Smooth muscle cell (in vitro differentiated cells): ENCODE measurements around the gene RTN4RL2. TPM values are rescaled to one million over a fixed set of nuclear protein-coding genes. Genes with fewer than 3 reads are reported as not detected.
A peak's percentile ranks its signal among the peaks of the same experiment; 100 is the strongest.

Source experiments
- DNase-seq: peaks from one replicate; lab custom pipeline; 2025; ENCODE audit not compliant: unreplicated experiment; lab: John Stamatoyannopoulos, UW
- H2AFZ ChIP-seq: fragments of 200-600 bp; sonication (generic); 2 replicates; pipeline ENCODE4 v1.6.0; 2016; ENCODE audit warnings: antibody characterized with exemption, low read depth, mild to moderate bottlenecking
- H3F3A ChIP-seq: fragments of 200-600 bp; sonication (generic); 2 replicates; pipeline ENCODE4 v1.6.0; 2017; ENCODE audit warnings: antibody characterized with exemption, low read depth
- H3K27ac ChIP-seq: fragments of 200-600 bp; sonication (generic); 2 replicates; pipeline ENCODE4 v1.5.1; 2016; ENCODE audit warnings: low read depth, mild to moderate bottlenecking
- H3K27me3 ChIP-seq: fragments of 200-600 bp; sonication (generic); 2 replicates; pipeline ENCODE4 v1.6.1; 2016; ENCODE audit warnings: low read depth, mild to moderate bottlenecking
- H3K36me3 ChIP-seq: fragments of 200-600 bp; sonication (generic); 2 replicates; pipeline ENCODE4 v1.5.1; 2016; ENCODE audit warnings: low read depth
- H3K4me1 ChIP-seq: fragments of 200-600 bp; sonication (generic); 2 replicates; pipeline ENCODE4 v1.5.1; 2016; ENCODE audit warnings: low read depth
- H3K4me2 ChIP-seq: fragments of 200-600 bp; sonication (generic); 2 replicates; pipeline ENCODE4 v1.6.0; 2016; ENCODE audit warnings: mild to moderate bottlenecking
- H3K4me3 ChIP-seq: fragments of 200-600 bp; sonication (generic); 2 replicates; pipeline ENCODE4 v1.5.1; 2016; ENCODE audit warnings: mild to moderate bottlenecking
- H3K79me2 ChIP-seq: fragments of 200-600 bp; sonication (generic); 2 replicates; pipeline ENCODE4 v1.6.0; 2016; ENCODE audit warnings: low read depth, mild to moderate bottlenecking
- H3K9ac ChIP-seq: fragments of 200-600 bp; sonication (generic); 2 replicates; pipeline ENCODE4 v1.6.0; 2016; ENCODE audit warnings: low read depth
- H3K9me3 ChIP-seq: fragments of 200-600 bp; sonication (generic); replicated peaks from 2 replicates; pipeline ENCODE4 v1.5.1; 2016; ENCODE audit warnings: low read depth
- H4K20me1 ChIP-seq: fragments of 200-600 bp; sonication (generic); 2 replicates; pipeline ENCODE4 v1.6.0; 2016; ENCODE audit warnings: low read depth
- WGBS: methylation state at CpG from one replicate; pipeline ENCODE4 v1.1.7; 2016; ENCODE audit warnings: low lambda C conversion rate; 5-methylcytosine and 5-hydroxymethylcytosine counted together
- polyA plus RNA-seq: library from polyadenylated mRNA; unstranded; fragments of >200 nt; fragmentation: Nextera tagmentation; extraction: Ambion mirVana; gene quantifications from 2 replicates; pipeline ENCODE4 v1.2.1, GENCODE V29; 2016
- total RNA-seq: library from RNA; depleted of rRNA; stranded (reverse); fragments of >200 nt; gene quantifications from 2 replicates; pipeline ENCODE4 v1.2.3, GENCODE V29; 2014
- TF ChIP-seq, protein P1 (sequence below): fragments of 200-600 bp; sonication (generic); IDR thresholded peaks from 2 replicates; pipeline ENCODE4 v1.5.1; 2017; ENCODE audit warnings: borderline replicate concordance, mild to moderate bottlenecking, antibody characterized with exemption; ENCODE audit not compliant: insufficient read depth, poor library complexity, severe bottlenecking

The RTN4RL2 gene
- total and polyA plus RNA-seq, 2 experiments from 2014 or later = 0.34 TPM; not detected in 1

DNA sequence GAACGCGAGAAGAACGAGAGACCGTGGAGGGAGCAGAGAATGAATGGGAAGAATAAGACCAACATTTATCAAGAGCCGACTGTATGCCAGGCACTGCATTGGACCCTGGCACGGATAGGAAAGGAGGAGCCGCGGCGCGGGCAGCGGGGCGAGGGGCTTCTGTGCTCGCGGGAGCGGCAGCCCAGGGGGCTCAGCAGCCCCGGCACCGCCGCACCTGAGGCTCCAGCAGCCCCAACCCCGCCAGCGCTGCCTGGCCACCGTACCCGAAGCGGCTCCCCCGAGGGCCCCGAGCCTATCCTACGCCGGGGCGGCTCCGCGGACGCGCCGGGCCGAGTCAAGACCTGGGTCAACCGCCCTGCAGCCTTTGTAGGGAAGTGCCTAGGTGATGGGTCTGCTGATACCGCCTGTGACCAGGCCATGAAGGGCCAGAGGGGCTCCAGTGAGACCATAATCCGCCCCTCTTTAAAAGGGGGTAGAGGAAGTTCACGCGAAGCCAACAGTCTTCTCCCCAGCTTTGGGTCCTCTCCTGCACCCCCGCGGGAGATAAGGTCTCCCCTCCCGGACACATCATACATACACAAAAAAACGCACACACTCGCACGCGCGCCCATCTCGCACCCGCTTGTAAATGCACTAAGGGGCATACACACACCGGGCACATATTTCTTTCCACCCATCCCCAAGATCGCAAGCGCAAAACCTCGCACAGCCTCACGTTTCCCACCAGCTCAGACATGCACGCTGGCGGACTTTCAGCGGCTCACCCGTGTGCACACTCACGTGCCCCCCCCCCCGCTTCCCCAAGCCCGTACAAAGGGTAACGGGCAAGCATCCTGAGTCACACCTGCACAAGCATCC, 935 bp upstream of the RTN4RL2 start:
- no peak overlapping the region for H3K9ac ChIP-seq

DNA sequence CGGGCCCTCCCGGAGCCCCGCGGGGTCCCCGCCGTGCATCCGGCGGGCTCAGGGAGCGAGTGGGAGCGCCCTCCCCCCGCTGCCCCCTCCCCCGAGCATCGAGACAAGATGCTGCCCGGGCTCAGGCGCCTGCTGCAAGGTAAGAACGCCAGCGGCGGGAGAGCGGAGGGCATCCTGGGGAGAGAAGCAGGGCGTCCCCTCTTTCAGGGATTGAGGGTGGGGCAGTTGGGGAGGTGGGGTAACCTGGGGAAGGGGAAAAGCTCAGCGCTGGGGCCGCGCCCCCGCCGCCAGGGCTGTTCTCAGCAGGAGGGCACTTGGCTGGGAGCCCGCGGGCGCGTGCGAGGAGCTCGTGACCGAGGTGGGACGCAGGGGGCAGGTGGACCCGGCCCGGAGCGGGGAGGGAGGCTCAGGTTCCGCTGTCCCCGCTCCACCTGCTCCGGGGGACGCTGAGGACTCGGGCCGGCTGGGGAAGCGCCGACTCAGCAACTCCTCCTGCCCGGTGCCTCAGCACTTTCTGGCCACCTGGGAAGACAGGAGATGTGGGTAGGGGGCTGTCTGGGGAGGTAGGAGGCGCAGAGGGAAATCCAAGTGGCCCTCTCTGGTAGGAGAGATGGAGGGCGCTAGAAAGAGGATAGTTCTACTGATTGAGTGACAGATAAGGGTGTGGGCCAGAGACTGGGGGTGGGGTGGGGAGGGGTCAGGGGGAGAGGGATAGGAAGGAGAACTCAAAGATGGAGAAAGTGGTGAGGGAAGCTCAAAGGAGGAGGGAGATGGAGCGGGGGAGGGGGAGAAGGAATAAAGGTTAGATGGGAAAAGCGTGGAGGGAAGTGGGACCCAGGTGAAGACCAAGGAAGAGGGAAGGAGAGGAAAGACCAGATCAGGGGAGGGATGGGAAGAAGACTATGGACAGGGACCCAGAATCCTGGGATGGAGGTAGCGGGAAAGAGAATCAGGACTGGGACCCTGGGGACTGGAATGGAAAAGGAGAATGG, 726 bp downstream of the RTN4RL2 start:
- no peaks in the 10 kb centered on the region for H3K9me3 ChIP-seq
- peaks cover 85% of the 10 kb centered on the region for H3K27me3 ChIP-seq
- H3K36me3 ChIP-seq = no peaks in the 10 kb centered on the region
- H3K9ac ChIP-seq = no peak overlapping the region
- no peaks in the 10 kb centered on the region for H3K79me2 ChIP-seq
- no peaks in the 10 kb centered on the region for H3F3A ChIP-seq
- no peak overlapping the region for H2AFZ ChIP-seq
- no peaks in the 10 kb centered on the region for H4K20me1 ChIP-seq
- TF ChIP-seq, protein P1, sequence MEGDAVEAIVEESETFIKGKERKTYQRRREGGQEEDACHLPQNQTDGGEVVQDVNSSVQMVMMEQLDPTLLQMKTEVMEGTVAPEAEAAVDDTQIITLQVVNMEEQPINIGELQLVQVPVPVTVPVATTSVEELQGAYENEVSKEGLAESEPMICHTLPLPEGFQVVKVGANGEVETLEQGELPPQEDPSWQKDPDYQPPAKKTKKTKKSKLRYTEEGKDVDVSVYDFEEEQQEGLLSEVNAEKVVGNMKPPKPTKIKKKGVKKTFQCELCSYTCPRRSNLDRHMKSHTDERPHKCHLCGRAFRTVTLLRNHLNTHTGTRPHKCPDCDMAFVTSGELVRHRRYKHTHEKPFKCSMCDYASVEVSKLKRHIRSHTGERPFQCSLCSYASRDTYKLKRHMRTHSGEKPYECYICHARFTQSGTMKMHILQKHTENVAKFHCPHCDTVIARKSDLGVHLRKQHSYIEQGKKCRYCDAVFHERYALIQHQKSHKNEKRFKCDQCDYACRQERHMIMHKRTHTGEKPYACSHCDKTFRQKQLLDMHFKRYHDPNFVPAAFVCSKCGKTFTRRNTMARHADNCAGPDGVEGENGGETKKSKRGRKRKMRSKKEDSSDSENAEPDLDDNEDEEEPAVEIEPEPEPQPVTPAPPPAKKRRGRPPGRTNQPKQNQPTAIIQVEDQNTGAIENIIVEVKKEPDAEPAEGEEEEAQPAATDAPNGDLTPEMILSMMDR = no peak
- H3K27ac ChIP-seq = no peak overlapping the region
- peak overlapping the region; percentile 79 for H3K4me2 ChIP-seq
- H3K4me1 ChIP-seq = peaks cover 17% of the 10 kb centered on the region
- WGBS = 4% methylated on average over 35 of the region's 50 CpGs
- peak overlapping the region; percentile 33 for H3K4me3 ChIP-seq
- DNase-seq = no peak

More for the DNA sequence above, 935 bp upstream of the RTN4RL2 start:
- H3F3A ChIP-seq = no peaks in the 10 kb centered on the region
- H2AFZ ChIP-seq = no peak overlapping the region
- DNase-seq = no peak
- H3K4me1 ChIP-seq = peaks cover 17% of the 10 kb centered on the region
- no peaks in the 10 kb centered on the region for H3K9me3 ChIP-seq
- H3K27me3 ChIP-seq = peaks cover 95% of the 10 kb centered on the region
- TF ChIP-seq, protein P1 = no peak
- H3K4me3 ChIP-seq = peak overlapping the region; percentile 40
- H4K20me1 ChIP-seq = no peaks in the 10 kb centered on the region
- no peak overlapping the region for H3K27ac ChIP-seq
- H3K36me3 ChIP-seq = no peaks in the 10 kb centered on the region
- H3K79me2 ChIP-seq = no peaks in the 10 kb centered on the region
- peak overlapping the region; percentile 79 for H3K4me2 ChIP-seq
- 3% methylated on average over 61 of the region's 62 CpGs for WGBS

DNA sequence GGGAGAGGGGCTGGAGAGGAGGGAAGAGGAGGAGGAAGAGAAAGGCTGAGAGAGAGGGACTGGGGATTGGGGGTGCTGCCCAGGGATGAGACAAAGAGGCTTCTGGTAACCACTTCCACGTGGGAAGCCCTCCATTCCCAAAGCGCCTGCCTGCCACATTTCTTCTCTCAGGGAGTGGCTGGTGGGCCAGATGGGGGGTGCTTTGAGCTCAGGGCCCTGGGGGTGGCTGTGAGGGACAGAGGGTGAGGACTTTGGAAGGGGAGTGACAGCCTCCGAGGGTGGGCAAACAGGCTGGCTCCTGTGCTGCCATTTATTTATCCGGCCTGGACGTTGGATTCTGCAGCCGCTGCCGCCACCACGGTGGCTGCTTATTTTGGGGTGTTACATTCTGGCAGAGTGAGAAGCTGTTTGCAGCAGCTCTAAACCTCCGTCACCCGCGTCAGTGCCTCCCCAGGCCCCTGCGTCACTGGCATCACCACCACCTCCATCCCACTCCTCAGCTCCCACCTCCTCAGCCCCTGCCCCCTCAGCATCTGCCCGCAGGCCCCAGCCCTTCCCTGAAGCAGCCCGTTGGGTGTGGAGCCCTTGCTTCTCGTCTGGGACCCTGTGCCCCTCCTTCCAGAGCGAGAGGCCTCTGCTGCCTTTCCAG, 1.6 kb downstream of the RTN4RL2 start:
- Histone ChIP-seq H3K27ac (no peak overlapping the region), H3F3A (no peaks in the 10 kb centered on the region), H3K79me2 (no peaks in the 10 kb centered on the region), H3K9ac (no peak overlapping the region), H3K4me1 (peaks cover 15% of the 10 kb centered on the region), H3K4me2 (no peak overlapping the region), H4K20me1 (no peaks in the 10 kb centered on the region), H3K4me3 (no peak overlapping the region), H3K27me3 (peaks cover 84% of the 10 kb centered on the region), H3K36me3 (no peaks in the 10 kb centered on the region), H3K9me3 (no peaks in the 10 kb centered on the region), H2AFZ (no peak overlapping the region)
- 67% methylated on average over 13 of the region's 16 CpGs for WGBS
- TF ChIP-seq, protein P1 = no peak
- no peak for DNase-seq
